Iris pigment epithelial cell (primary cell): ENCODE data around the gene BAZ1B.
"Not testable (repeated sequence)": the region's sequence is repeated elsewhere in the genome, so short reads cannot be mapped to it uniquely, and the experiment has no call there.

Experiments used
- DNase-seq: peaks from one replicate; pipeline ENCODE4 v3.0.0-alpha.2; 2011; ENCODE audit warnings: low read depth

Gene BAZ1B

GRCh38 chr7:73538510-73538909 is 16.4 kb upstream of the BAZ1B start:
- not testable (repeated sequence) for DNase-seq

- no peak for DNase-seq
These were observed 15.0 kb upstream of the BAZ1B start for GRCh38 chr7:73537051-73537450.

DNA sequence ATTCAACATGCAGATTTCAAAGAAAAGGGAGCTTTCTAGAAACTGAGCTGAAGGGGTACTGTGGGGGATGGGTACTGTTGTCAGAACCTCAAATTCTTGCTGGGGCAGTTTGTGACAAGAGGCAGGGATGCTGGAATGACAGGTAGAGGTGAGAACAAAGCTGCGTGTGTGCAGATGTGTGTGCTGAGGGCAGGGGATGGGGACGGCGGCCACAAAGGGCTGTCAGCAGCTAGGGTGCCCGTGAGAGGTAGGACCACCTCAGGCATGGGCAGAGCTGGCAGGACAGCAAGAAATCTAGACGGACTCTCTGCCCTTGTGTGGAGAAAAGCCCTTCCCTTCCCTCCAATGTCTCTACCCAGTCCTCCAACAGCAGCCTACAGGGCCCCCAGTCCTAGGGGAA is 14.4 kb upstream of the BAZ1B start:
- DNase-seq: no peak

- not testable (repeated sequence) for DNase-seq
These were observed 13.8 kb upstream of the BAZ1B start for GRCh38 chr7:73535918-73536317.

- DNase-seq: no peak
These were observed 11.6 kb upstream of the BAZ1B start for GRCh38 chr7:73533742-73534141.

DNA sequence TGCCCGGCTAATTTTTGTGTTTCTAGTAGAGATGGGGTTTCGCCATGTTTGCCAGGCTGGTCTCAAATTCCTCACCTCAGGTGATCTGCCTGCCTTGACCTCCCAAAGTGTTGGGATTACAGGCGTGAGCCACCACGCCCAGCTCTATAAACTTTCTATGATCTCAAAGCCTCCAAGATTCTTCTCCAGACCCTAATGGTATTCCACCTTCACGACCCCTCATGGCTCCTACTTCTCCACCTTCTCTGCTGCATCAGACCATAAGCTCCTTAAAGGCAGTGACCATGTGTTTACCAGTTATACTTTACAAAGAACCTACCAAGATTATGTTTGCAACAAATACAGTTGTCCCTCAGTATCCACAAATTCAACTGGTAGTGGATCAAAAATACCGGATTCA is 10.1 kb upstream of the BAZ1B start:
- no peak for DNase-seq

DNA sequence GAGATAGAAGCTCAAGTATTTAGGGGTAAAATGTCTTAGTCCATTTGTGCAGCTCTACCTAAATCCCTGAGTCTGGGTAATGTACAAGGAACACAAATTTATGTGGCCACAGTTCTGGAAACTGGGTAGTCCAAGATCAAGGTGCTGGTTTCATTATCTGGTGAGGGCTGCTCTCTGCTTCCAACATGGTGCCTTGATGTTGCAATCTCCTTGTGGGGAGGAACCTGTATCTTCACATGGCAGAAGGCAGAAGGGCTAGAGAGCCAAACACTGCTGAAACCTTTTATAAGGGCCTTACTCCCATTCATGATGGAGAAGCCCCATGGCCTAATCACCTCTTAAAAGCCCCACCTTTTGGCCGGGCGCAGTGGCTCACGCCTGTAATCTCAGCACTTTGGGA is 8.7 kb upstream of the BAZ1B start:
- no peak for DNase-seq

- no peak for DNase-seq
These were observed 5.1 kb upstream of the BAZ1B start for GRCh38 chr7:73526896-73527821.

GRCh38 chr7:73526158-73526494 is 4.0 kb upstream of the BAZ1B start:
- DNase-seq: not testable (repeated sequence)

- DNase-seq: peak; percentile 47
These were observed 423 bp downstream of the BAZ1B start for GRCh38 chr7:73521636-73522104.

GRCh38 chr7:73520673-73521635 is 1.1 kb downstream of the BAZ1B start:
- DNase-seq: peak; percentile 50

GRCh38 chr7:73519867-73520672 is 2.0 kb downstream of the BAZ1B start:
- DNase-seq: peak; percentile 27

DNA sequence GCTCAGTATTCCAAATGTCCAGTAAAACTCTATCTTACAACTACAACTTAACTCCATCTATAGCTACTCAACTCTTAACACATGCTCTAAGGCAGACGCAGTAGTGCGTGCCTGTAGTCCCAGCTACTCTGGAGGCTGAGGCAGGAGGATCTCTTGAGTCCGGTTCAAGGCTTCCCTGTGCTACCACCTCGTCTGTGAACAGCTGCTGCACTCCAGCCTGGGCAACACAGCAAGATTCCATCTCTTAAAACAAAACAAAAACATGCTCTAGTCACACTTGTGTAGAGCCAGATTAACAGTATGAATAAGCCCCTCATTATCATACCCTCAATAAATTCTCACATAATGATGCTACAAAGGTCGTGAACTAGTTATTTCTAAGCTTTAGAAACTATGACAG is 3.6 kb downstream of the BAZ1B start:
- DNase-seq: no peak

GRCh38 chr7:73517241-73517995 is 4.7 kb downstream of the BAZ1B start:
- no peak for DNase-seq

- no peak for DNase-seq
These were observed 6.9 kb downstream of the BAZ1B start for GRCh38 chr7:73515178-73515577.

GRCh38 chr7:73512018-73512780 is 9.9 kb downstream of the BAZ1B start:
- DNase-seq: no peak

DNA sequence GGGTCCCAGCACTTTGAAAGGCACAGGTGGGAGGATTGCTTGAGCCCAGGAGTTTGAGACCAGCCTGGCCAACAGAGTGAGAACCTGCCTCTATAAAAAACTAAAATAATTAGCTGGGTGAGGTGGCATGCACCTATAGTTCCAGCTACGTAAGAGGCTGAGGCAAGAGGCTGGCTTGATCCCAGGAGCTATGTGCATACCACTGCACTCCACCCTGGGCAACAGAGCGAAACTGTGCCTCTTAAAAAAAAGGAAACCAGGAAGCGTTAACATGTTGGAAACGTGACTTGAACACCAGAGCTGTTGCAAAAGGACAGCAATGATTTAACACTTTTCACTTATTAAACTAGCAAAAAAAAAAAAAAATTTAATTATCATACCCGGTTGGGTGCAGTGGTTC is 12.6 kb downstream of the BAZ1B start:
- DNase-seq: no peak

GRCh38 chr7:73507556-73507955 is 14.5 kb downstream of the BAZ1B start:
- DNase-seq: peak; percentile 10

DNA sequence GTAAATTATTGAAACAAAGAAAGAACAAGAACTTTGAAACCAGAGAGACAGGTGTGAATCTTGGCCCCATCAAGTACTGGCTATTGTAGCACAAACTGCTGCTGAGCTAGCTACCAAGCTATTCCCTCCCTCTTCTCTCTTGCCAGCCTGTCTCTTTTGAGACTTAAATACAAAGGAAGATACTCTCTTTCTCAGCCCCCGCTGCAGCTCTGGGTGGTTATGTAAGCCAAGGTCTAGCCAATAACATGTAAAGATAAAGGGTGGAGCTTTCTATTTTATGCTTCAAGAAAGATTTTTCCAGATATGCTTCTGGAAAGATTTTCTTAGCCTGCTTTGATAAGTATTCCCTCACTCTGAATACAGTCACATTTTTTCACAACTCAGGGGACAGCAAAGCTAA is 17.2 kb downstream of the BAZ1B start:
- no peak for DNase-seq

DNA sequence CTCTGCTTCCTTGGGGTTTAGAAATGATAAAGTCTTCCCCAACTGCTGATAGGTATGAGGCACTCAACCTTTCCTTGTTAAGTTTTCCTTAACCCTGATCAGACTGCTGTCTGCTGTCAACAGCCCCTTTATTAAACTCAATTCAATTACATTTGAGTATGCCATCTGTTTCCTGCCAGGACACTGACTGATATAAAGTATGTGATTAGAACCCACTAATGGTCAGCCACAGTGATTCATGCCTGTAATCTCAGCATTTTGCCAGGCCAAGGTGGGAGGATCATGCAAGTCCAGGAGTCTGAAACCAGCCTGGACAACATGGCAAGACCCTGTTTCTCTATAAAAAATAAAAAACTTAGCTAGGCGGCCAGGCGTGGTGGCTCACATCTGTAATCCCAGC is 18.1 kb downstream of the BAZ1B start:
- DNase-seq: no peak
